HG03095 (cell line): ENCODE data around the gene SNF8.
"Not testable (repeated sequence)": the region's sequence is repeated elsewhere in the genome, so short reads cannot be mapped to it uniquely, and the experiment has no call there.

ENCODE experiments used
- ATAC-seq: cut with Tn5 transposase; IDR thresholded peaks from one replicate; pipeline ENCODE4 v1.9.1; 2021; ENCODE audit warnings: moderate library complexity; ENCODE audit not compliant: unreplicated experiment

SNF8 gene

GRCh38 chr17:48944515-48945260 lies at the start of gene SNF8:
SNF8 (minus strand) TSS chr17:48944842; CDS start chr17:48944734, 108 bp downstream.
- ATAC-seq = peak; percentile 72

- ATAC-seq = no peak
Measured at GRCh38 chr17:48993951-48994350, 49.3 kb upstream of the SNF8 start.

GRCh38 chr17:48993305-48993704 lies 48.7 kb upstream of the SNF8 start:
- no peak for ATAC-seq

- ATAC-seq = no peak
Measured at GRCh38 chr17:48992444-48992843, 47.8 kb upstream of the SNF8 start.

- no peak for ATAC-seq
Measured at GRCh38 chr17:48990882-48991357, 46.3 kb upstream of the SNF8 start.

GRCh38 chr17:48989100-48989499 lies 44.5 kb upstream of the SNF8 start:
- no peak for ATAC-seq

- no peak for ATAC-seq
Measured at GRCh38 chr17:48985436-48986245, 41.0 kb upstream of the SNF8 start.

- ATAC-seq = no peak
Measured at GRCh38 chr17:48981927-48982539, 37.4 kb upstream of the SNF8 start.

GRCh38 chr17:48973806-48974205 lies 29.2 kb upstream of the SNF8 start:
- no peak for ATAC-seq

- no peak for ATAC-seq
Measured at GRCh38 chr17:48972749-48973097, 28.1 kb upstream of the SNF8 start.

GRCh38 chr17:48970865-48971687 lies 26.4 kb upstream of the SNF8 start:
- ATAC-seq = no peak

GRCh38 chr17:48970224-48970623 lies 25.6 kb upstream of the SNF8 start:
- no peak for ATAC-seq

- no peak for ATAC-seq
Measured at GRCh38 chr17:48961516-48962233, 17.0 kb upstream of the SNF8 start.

GRCh38 chr17:48960834-48961515 lies 16.3 kb upstream of the SNF8 start:
- no peak for ATAC-seq

- ATAC-seq = no peak
Measured at GRCh38 chr17:48954300-48954755, 9.7 kb upstream of the SNF8 start.

GRCh38 chr17:48952904-48953303 lies 8.3 kb upstream of the SNF8 start:
- no peak for ATAC-seq

GRCh38 chr17:48951572-48951971 lies 6.9 kb upstream of the SNF8 start:
- no peak for ATAC-seq

GRCh38 chr17:48945261-48945651 lies 614 bp upstream of the SNF8 start:
- not testable (repeated sequence) for ATAC-seq

- ATAC-seq = no peak
Measured at GRCh38 chr17:48933035-48933434, 11.6 kb downstream of the SNF8 start.
